SKM-1 treated with dmso at 0.1 percent for 144 hours (cell line): ENCODE results near the gene TNRC6C.

ENCODE experiments used
- DNase-seq: peaks from one replicate; lab custom pipeline; 2025; ENCODE audit not compliant: unreplicated experiment; lab: John Stamatoyannopoulos, UW

The TNRC6C gene

DNA sequence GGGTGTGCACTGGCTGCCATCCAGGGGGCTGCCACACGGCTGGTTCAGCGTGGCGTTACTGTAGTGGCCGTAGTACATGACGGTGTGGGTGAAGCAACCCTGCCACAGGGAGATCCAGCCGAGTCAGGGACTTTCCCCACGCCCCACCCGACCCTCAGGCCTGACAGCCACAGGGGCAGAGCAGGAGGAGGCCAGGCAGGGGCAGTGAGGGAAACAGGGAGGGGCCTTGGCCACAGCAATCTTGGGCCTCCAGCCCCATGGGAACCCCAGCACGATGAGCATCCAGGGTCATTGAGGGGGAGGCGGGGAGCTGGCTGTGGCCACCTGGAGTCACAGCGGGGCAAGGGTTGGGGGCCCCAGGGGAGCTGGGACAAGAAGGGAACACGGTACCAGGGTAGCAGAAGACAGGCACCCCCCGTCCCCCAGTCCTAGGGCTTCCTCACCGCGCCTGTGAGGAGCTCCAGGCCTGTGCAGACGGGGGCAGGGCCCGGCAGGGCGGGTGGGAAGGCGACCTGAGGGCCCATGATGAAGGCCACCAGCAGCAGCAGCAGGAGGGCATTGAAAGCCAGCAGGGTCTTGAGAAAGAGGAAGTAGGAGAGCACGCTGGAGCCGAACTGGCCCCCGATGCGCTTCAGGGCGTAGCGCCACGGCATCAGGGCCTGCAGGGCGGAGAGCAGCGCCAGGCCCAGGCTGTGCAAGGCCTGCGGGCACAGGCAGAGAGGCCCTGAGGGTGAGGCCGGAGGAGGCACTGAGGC, 165.8 kb downstream of the TNRC6C start:
- DNase-seq: peak; percentile 37

DNA sequence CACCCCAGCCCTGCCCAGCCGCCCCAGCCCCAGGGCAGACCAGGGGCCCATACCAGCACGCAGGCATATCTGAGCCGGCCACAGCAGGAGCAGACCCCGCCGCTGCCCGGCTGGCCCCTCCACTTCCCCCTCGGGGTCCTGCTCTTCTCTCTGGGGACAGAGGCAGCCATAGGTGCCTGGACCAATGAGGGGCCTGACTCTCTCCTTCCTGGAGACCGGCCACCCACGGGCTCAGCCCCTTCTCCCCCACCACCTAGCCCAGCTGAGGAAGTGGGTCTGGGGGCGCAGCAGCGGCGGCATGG, 166.3 kb downstream of the TNRC6C start:
- no peak for DNase-seq

DNA sequence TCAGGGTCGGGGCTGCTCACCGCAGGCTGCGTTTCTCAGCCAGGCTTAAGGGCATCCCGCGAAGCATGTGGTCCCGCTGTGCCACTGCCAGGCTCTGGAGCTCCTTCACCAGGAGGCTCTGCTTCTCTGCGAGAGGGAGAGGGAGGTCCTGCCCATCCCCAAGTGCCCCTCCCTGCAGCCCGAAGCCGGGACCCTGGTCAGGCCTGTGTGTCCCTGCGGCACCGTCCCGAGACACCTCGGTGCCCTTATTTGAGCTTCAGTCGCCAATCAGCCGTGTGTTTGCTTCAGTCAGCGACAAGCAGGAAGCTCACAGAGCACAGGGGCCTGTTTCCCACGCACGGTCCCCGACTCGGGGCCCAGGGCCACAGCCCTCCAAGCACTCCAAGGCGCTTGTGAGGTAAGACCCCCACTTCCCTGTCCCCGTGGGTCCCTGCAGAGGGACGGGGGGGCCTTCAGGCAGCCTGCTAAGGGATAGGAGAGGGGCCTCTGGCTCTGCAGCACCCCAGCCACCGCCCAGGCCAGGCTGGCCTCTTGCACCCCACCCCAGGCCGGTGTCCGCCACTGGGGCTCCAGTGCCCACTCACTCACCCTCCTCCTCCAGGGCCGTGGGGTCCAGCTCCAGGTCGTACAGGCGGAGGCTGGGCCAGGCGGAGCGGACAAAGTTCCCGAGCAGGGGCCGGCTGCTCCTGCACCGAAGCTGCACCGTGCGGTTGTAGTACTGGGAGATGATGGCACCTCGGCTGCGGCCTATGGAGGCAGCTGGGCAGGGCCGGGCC, 166.8 kb downstream of the TNRC6C start:
- no peak for DNase-seq

DNA sequence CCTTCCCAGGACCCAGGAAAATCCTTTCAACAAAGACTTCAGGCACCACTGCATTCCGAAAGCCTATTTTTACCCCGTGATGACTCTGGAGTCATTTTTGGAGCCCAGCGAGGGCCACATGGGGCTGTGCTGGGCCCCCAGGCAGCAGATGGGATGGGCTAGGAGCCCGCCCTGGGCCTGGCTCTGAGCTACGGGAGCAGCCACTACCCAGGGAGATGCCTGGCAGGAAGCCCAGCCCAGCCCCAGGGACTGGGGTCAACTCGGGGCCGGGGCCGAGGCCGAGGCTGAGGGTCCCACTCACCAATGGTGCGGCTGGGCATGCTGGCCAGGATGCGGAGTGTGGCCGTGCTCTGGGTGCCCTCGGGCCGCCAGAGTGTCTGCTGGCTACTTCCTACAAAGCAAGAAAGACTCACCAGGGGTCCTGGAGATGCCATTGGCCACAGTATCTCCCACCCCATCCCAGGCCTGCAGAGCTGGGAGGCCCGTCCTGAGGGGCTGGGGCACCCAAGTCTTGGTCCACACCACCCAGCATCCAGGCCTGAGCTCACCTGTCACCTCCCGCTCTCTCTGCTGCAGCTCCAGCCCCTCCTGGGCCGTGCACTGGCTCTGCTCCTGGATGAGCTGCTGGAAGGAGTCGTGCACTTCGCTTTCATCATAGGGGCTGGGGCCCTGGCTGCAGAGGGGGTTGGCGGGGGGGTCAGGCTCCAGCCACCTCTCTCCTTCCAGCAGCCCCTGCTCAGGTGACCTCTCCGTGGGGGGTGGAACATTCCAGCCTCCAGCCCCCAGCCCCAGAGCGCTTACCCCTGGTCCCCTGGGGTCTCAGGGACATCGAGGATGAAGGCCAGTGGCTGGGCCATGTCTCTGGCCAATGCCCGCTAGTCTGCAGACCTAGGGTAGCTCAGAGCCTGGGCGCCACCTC, 167.7 kb downstream of the TNRC6C start:
- no peak for DNase-seq

DNA sequence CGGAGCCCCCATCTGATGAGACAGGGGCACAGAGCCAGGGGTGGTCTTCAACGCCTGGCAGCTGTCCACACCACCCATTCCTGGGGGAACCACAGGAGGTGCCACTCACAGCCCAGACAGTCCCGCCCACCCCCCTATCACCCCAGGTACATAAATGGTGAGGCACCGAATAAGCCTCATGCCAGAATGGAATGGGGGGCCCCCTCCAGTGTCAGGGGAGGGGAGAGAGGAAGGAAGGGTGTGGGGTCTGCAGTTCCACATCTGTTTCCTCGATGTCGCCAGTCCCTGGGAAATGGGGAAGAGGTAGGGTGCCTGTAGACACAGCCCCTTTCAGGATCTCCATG, 168.4 kb downstream of the TNRC6C start:
- no peak for DNase-seq

DNA sequence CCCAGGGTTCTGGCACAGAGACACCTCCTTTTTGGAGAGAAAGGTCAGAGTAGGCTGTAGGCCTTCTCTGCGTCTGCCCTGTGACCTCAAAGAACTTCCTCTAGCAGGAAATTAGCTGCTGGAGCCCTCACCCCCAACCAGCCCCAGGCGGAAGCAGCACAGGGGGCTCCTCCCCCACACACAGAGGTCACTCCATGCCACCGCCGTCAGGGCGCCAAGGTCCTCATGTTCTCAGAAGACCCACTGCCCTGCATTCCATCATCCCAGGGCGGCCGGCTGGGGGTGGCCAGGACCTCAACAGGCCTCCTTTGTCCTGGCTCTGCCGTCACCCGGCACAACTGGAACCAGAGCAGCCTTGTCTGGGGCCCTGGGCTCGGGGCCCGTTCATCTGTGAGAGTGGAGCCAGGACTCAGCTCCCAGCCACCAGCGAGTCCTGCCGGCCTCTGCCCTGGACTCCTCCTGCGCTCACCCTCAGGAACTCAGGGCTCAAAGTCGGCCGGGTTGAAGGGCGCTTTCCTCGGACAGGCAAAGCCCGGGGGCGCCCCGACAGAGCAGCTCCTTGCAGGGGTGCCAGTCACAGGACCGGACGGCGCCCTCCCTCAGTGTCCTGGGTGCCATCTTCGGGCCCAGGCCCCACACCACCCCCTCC, 168.9 kb downstream of the TNRC6C start:
- DNase-seq: peak; percentile 95

DNA sequence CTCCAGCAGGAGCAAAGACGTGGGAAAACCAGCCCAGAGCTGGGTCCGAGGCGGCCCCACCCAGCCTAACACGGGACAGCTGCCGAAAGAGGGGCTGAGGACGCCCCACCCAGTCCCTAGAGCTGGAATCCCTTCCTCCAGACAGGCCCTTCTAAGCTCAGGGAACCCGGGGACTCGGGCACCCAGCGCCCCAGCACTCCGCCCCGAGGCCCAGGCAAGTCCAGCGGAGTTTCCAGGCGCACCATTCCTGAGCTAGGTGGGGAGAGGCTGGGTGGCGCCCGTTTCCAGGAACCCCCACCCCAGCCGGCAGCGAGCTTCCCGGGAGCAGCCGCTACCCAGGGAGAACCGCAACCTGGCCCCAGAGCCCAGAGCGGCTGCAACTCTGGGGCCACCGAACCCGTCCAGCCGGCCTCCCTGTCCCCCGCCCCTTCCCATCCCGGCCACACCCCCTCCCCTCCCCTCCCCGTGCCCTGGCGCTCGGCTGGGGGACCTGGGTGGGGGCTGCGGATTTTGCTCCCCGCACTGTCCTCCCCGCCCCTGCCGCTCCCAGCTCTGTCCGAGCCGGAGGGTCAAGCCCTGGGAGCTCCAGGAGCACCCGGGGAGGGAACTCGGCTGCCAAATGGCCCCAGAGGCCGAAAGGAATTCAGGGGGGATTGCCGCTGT, 169.5 kb downstream of the TNRC6C start:
- DNase-seq: no peak

DNA sequence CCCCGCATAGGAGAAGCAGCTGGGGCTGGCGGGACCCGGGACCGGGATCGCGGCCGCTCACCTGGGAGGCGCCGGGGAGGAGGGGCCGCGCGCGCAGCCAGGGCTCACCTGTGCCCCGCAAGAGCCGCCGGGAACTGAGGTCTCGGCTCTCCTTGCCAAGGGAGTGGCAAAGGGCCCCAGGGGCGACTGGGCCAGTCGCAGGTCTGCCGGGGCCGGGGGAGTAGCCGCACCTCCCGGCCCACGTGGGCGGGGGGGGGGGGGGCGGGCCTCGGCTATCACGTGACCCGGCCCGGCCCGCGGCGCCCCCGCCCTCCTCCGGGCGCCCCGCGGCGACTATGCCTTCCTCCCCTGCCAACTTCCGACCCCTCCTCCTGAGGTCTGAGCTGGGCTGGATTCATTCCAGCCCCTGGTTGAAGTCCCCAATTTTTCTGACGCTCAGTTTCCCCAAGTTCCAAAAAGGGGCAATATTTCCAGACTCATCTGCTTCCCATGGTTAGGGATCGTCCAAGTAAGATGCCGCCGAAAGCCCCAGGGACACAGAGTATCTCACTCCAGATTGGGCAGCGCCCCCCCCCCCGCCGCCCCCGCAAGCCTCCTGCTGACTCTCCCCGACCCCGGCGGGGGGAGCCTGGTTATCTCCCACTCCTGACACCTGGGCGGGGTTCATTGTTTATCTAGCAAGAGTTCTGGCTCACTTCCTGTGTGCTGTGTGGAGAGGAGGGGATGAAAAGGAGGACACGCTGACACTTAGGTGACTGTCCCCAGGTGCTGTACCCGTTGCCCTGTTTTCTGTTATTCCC, 170.2 kb downstream of the TNRC6C start, which contains the start of gene TMC6:
TSS of gene TMC6 (minus strand) at position 205 of the 800 bp plus-strand sequence. CDS start 1,923 bp downstream, outside the sequence.
- peak; percentile 76 for DNase-seq

DNA sequence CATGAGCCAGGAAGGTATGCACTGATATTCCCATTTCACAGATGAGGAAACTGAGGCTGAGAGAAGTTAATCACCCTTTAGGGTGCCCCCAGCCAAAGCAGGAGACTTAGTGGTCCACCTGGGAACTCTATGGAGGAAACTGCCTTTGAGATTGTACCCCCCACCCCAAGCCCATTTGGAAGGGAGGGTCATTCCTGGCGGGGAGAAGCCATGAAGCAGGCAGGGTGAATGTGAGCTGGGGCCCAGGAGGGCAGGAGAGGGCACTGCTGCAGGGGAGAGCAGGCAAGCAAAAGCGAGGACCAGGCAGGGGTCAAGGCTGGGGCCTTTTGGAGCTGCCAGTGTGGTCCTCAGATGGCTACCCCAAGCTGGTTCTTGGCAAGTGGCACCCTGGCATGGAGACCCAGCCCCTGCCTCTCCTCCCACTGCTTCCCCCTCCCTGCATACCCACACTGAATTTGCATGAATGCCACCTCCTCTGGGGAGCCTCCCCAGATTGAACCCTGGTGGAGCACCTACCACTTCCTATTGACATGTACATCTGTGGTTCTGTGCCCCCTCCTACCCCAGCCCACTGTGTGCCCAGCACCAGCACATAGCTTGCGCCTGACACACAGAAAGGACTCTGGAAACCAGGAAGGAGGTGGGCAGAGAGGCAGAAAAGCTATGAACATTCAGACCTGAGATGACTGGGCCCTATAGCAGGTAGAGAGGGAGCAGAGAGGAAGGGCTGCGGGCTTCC, 171.0 kb downstream of the TNRC6C start:
- DNase-seq: no peak

DNA sequence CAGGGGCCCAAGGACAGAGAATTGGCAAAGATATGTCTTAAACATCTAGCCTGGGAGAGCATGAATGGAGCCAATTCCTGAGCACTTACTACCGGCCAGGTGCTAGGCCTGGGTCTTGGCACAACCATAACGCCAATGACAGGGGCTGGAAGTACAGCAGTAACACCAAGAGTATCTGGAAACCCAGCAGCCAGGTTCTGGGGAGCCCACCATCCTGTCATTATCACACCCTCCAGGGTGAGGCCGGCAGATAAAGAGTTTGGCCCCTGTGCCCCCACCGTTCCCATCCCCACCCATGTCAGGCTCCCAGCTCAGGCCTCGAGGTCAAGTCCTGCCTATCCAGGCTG, 171.6 kb downstream of the TNRC6C start:
- no peak for DNase-seq

DNA sequence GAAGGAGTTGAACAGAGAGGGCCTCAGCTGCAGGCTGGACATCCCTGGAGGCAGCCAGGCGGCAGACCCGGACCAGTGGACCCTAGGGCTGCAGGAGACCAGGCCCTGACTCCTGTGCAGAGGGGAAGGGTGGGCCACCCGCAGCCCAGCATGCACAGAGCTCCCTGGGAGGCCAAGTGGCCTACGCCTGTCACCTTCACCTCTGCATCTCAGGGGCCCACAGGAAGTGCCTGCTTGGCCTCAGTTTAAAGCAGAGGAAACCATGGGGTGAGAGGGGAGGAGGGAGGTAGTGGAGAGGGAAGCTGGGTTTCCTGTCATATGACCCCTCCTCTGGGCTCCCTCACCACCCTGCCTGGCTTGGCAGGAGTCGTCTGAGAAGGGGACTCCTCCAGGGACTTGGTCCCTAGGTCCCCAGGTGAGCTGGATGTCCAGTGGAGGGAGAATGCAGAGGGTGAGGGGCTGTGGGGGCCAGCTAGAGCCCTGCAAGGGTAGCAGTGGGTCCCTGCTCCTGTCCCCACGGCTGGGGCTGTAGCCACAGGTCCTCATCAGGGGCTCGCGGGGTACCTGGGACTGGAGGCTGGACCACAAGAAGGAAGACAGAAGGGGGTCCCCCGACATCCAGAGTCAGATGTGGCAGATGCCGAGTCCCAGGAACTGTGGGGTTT, 172.1 kb downstream of the TNRC6C start, which contains the start of gene TMC8:
TSS of gene TMC8 (plus strand) at position 335 of the 665 bp plus-strand sequence. CDS start 818 bp downstream, outside the sequence.
- peak; percentile 95 for DNase-seq

DNA sequence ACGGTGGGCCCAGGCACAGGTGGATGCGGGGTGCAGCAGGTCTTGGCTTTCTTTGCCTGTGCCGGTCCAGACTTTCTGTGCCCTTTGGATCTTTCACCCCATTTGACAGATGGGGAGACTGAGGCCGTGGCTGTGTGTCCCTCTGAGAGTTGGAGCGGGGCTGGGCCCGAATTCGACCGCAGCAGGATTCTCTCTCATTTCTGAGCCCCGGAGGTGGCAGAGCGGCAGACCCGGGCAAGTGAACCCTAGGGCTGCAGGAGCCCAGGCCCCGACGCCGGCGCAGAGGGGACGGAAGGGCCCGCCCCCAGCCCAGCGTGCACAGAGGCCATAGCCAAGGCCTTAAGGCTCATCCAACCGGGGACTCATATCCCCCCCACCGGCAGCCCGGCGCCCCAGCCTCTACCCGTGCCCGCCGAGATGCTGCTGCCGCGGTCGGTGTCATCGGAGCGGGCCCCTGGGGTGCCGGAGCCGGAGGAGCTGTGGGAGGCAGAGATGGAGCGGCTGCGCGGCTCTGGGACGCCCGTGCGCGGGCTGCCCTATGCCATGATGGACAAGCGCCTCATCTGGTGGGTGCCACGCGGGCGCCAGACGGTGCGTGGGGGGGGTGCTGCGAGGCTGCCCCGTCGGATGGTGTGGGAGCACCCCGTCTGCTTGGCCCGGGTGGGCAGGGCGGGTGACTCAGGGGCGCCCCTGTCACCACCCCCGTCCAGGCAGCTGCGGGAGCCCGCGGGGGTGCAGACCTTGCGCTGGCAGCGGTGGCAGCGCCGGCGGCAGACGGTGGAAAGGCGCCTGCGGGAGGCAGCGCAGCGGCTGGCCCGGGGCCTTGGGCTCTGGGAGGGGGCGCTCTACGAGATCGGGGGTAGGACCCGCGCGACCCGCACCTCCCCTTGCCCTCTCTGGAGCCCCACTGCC, 172.9 kb downstream of the TNRC6C start:
- DNase-seq: no peak

DNA sequence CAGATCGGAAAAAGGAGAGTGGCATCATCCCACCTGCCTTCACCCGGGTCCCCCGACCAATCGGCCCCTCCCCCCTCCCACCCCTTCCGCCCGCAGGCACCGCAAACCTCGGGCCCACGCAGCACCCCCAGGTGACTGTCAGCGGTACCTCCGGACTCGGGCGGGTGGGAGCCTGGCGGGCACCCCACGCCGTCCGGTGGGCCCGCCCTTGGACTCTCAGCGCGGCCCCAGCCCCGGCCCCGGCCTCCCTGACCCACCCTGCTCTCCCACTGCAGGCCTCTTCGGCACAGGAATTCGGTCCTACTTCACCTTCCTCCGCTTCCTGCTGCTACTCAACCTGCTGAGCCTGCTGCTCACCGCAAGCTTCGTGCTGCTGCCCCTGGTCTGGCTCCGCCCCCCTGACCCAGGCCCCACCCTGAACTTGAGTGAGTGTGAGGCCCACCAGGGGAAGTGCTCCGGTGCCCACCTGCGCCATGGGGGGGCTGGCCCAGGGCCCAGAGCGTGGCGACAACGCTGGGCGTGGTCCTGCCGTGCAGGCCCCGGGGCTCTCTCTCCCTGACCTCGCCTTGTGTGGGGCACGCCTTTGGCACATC, 173.7 kb downstream of the TNRC6C start:
- no peak for DNase-seq

DNA sequence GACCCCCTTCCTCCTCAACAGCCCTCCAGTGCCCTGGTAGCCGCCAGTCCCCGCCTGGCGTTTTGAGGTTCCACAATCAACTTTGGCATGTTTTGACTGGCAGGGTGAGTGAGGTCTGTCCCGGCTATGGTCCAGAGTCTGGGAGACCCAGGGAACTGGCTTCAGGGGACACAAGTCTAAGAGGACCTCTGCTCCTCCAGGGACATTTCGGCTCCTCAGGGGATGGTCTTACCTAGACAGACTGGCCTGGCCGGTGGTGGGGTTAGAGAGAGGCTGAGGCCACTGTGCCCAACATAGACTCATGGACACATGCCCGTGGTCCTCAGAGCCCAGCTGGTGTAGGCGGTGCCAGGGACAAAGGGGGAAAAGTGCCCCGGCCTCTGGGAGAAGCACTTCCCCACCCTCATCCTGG, 174.3 kb downstream of the TNRC6C start:
- DNase-seq: no peak

DNA sequence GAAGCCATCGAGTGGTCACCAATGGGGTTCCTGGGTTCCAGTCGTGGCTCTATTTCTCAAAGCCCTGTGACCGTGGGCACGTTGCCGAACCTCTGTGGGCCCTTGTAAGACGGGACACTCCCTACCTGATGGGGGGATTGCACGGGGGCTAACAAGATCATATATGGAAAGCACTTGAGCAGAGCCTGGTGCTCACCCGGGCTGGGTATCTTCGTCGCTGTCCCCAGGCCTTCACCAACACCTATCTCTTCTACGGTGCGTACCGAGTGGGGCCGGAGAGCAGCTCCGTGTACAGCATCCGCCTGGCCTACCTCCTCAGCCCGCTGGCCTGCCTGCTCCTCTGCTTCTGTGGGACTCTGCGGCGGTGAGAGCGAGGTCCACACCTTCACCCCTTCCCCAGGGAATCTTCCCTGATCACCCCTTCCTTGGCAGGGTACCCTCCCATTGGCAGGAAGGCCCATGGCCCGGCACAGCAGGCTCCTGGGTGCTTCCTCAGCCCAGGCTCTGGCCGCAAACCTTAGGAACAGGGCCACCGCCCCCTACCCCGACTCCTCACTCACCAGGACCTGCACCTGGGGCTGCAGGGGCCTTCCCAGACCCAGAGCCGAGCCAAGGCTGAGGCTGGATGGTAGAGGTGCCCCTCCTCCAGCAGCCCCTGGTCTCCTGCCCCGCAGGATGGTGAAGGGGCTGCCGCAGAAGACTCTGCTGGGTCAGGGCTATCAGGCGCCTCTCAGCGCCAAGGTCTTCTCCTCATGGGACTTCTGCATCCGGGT, 174.9 kb downstream of the TNRC6C start:
- DNase-seq: no peak
